ENCODE measurements around the gene UGT1A7.
A peak's percentile ranks its signal among the peaks of the same experiment; 100 is the strongest.

The UGT1A7 gene

GRCh38 chr2:233708942-233709341 is 27.2 kb downstream of the UGT1A7 start:
- H2AFZ ChIP-seq (ENCODE audit: low read depth, low read length, severe bottlenecking) = no peak overlapping the region
- H3K36me3 ChIP-seq (ENCODE audit: low read length) = no peaks in the 10 kb centered on the region
- no peaks in the 10 kb centered on the region for H3K27me3 ChIP-seq (ENCODE audit: low read length)
- H3K79me2 ChIP-seq (ENCODE audit: insufficient read depth, low read length) = no peaks in the 10 kb centered on the region
- H4K20me1 ChIP-seq (ENCODE audit: low read depth, low read length) = no peaks in the 10 kb centered on the region
- no peak overlapping the region for H3K4me3 ChIP-seq (ENCODE audit: insufficient read depth, low read length, poor library complexity, severe bottlenecking)
- no peaks in the 10 kb centered on the region for H3F3A ChIP-seq (ENCODE audit: insufficient read depth)
- no peaks in the 10 kb centered on the region for H3K9me3 ChIP-seq (ENCODE audit: insufficient read depth, low read length)
- H3K9me2 ChIP-seq (replicated peaks; ENCODE audit: insufficient read depth, low read length) = no peaks in the 10 kb centered on the region
- H3K27ac ChIP-seq (ENCODE audit: low read depth, low read length) = no peak overlapping the region
- H3K9ac ChIP-seq (ENCODE audit: low read length) = no peak overlapping the region
- TF ChIP-seq EZH2phosphoT487 (conservative IDR thresholded peaks at IDR 0.05; ENCODE audit: low read length) = no peak
- no peak for TF ChIP-seq CTCF (IDR thresholded peaks at IDR 0.05; ENCODE audit: insufficient read depth, low read length, poor library complexity, severe bottlenecking)
- no peak overlapping the region for H3K4me2 ChIP-seq (ENCODE audit: low read depth, low read length, poor library complexity, severe bottlenecking)

GRCh38 chr2:233711312-233712008 is 29.8 kb downstream of the UGT1A7 start:
- H2AFZ ChIP-seq (ENCODE audit: low read depth, low read length, severe bottlenecking) = no peak overlapping the region
- H3K9me3 ChIP-seq (ENCODE audit: insufficient read depth, low read length) = no peaks in the 10 kb centered on the region
- H4K20me1 ChIP-seq (ENCODE audit: low read depth, low read length) = no peaks in the 10 kb centered on the region
- no peak overlapping the region for H3K9ac ChIP-seq (ENCODE audit: low read length)
- H3F3A ChIP-seq (ENCODE audit: insufficient read depth) = no peaks in the 10 kb centered on the region
- TF ChIP-seq CTCF (IDR thresholded peaks at IDR 0.05; ENCODE audit: insufficient read depth, low read length, poor library complexity, severe bottlenecking) = peak; percentile 98
- TF ChIP-seq EZH2phosphoT487 (conservative IDR thresholded peaks at IDR 0.05; ENCODE audit: low read length) = no peak
- no peaks in the 10 kb centered on the region for H3K27me3 ChIP-seq (ENCODE audit: low read length)
- no peaks in the 10 kb centered on the region for H3K36me3 ChIP-seq (ENCODE audit: low read length)
- no peak overlapping the region for H3K4me2 ChIP-seq (ENCODE audit: low read depth, low read length, poor library complexity, severe bottlenecking)
- no peaks in the 10 kb centered on the region for H3K79me2 ChIP-seq (ENCODE audit: insufficient read depth, low read length)
- H3K4me3 ChIP-seq (ENCODE audit: insufficient read depth, low read length, poor library complexity, severe bottlenecking) = no peak overlapping the region
- H3K9me2 ChIP-seq (replicated peaks; ENCODE audit: insufficient read depth, low read length) = no peaks in the 10 kb centered on the region
- no peak overlapping the region for H3K27ac ChIP-seq (ENCODE audit: low read depth, low read length)

- Histone ChIP-seq H3K27me3 (ENCODE audit: low read length) (no peaks in the 10 kb centered on the region), H3K27ac (ENCODE audit: low read depth, low read length) (no peak within 1 kb of the TSS), H3K36me3 (ENCODE audit: low read length) (no peaks in the 10 kb centered on the region), H2AFZ (ENCODE audit: low read depth, low read length, severe bottlenecking) (no peak within 1 kb of the TSS), H3K9ac (ENCODE audit: low read length) (no peak within 1 kb of the TSS), H3K9me3 (ENCODE audit: insufficient read depth, low read length) (no peaks in the 10 kb centered on the region), H3K4me3 (ENCODE audit: insufficient read depth, low read length, poor library complexity, severe bottlenecking) (no peak within 1 kb of the TSS), H3F3A (ENCODE audit: insufficient read depth) (no peaks in the 10 kb centered on the region), H3K9me2 (replicated peaks; ENCODE audit: insufficient read depth, low read length) (no peaks in the 10 kb centered on the region), H3K4me2 (ENCODE audit: low read depth, low read length, poor library complexity, severe bottlenecking) (no peak within 1 kb of the TSS), H4K20me1 (ENCODE audit: low read depth, low read length) (no peaks in the 10 kb centered on the region), H3K79me2 (ENCODE audit: insufficient read depth, low read length) (no peaks in the 10 kb centered on the region)
- TF ChIP-seq EZH2phosphoT487 (conservative IDR thresholded peaks at IDR 0.05; ENCODE audit: low read length) = no peak
- TF ChIP-seq CTCF (IDR thresholded peaks at IDR 0.05; ENCODE audit: insufficient read depth, low read length, poor library complexity, severe bottlenecking) = no peak
These were observed 31.0 kb downstream of the UGT1A7 start, which contains the start of gene UGT1A5 for GRCh38 chr2:233712611-233713261. TSS of gene UGT1A5 (plus strand) at chr2:233712907. CDS start at chr2:233712992, 85 bp downstream.
